Measurements from ENCODE around the gene SCO2.

The SCO2 gene

DNA sequence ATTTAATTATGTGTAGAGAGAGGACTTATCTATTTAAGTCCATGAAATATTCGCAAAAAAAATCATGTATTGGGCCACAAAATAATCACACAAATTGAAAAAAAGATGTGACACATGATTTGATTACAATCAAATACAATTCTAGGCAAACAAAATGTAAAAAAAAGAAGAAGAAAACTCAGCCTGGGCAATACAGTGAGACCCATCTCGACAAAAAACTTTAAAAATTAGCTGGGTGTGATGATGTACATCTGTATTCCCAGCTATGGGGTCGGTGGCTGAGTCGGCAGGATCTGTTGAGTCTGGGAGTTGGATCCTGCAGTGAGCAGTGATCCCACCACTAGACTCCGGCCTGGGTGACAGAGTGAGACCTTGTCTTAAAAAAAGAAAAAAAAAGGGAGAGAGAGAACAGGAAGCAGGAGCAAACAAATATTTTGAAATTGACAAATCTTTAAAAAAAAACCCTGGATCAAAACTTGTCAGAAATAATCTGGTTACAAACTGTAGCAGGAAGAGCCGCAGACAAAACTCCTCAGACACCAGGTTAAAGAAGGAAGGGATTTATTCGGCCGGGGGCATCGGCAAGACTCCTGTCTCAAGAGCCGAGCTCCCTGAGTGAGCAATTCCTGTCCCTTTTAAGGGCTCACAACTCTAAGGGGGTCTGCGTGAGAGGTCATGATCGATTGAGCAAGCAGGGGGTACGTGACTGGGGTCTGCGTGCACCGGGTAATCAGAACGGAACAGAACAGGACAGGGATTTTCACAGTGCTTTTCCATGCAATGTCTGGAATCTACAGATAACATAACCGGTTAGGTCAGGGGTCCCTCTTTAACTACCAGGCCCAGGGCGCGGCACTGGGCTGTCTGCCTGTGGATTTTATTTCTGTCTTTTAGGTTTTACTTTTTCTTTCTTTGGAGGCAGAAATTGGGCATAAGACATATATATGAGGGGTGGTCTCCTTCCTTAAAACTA lies 7.7 kb upstream of the SCO2 start:
- DNase-seq (ENCODE audit: extremely low read depth, low read depth): no peak
- TF ChIP-seq, protein P1, sequence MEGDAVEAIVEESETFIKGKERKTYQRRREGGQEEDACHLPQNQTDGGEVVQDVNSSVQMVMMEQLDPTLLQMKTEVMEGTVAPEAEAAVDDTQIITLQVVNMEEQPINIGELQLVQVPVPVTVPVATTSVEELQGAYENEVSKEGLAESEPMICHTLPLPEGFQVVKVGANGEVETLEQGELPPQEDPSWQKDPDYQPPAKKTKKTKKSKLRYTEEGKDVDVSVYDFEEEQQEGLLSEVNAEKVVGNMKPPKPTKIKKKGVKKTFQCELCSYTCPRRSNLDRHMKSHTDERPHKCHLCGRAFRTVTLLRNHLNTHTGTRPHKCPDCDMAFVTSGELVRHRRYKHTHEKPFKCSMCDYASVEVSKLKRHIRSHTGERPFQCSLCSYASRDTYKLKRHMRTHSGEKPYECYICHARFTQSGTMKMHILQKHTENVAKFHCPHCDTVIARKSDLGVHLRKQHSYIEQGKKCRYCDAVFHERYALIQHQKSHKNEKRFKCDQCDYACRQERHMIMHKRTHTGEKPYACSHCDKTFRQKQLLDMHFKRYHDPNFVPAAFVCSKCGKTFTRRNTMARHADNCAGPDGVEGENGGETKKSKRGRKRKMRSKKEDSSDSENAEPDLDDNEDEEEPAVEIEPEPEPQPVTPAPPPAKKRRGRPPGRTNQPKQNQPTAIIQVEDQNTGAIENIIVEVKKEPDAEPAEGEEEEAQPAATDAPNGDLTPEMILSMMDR (IDR thresholded peaks at IDR 0.05; ENCODE audit: low read depth, low read length): no peak

DNA sequence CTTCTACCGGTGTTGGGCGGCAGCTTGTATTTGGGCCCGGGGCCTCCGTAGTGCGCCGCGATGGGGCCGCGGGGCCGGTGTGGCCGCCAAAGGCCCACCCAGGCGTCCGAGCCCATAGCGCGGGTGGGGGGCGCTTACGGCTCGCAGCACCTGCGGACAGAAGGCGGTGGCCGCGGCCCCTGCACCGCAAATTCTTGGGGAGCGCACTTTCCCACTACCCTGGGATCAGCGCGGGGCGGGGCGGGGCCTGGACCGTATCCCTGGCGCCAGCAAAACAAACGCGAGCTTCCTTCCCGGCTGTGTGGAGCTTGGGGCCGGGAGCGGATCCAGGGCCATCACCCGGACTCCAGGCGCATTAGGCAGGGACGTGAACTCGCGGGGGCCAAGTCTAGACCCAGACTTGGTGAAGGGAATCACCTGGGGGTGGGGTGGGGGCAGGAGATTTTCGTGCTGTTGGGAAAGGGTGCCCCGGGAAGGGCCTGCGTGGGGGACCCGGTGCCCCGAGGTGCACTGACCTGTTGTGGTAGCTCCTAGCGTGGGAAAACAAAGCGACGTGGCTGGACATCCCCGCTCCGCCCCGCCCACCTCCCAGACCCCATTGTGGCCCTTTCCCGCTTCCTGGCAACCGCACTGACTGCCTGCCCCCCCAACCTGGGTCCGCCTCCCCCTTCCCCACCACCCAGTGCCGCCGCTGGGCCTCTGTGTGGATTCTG lies 6.7 kb upstream of the SCO2 start:
- TF ChIP-seq, protein P1 (IDR thresholded peaks at IDR 0.05; ENCODE audit: low read depth, low read length): no peak
- DNase-seq (ENCODE audit: extremely low read depth, low read depth): no peak

DNA sequence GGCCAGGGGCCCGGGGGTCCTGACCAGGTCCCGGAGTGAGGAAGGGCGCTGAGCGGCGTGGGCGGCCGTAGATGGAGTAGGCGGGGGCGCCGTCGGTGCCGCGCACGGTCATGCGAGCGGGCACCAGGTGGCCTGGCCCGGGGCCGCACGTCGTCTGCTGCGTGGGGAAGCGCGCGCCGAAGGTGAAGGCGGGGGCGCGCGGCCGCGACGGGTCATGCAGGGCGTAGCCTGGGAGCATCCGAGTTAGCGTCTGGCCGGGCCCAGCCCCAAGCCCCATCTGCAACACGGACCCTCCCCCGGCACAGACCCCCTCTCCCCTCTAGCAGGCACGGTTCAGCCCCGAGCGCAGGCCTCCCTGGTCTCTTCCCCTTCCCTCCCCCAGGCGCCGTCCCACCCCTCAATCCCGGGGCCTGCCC lies 6.2 kb upstream of the SCO2 start:
- DNase-seq (ENCODE audit: extremely low read depth, low read depth): no peak
- TF ChIP-seq, protein P1 (IDR thresholded peaks at IDR 0.05; ENCODE audit: low read depth, low read length): no peak

DNA sequence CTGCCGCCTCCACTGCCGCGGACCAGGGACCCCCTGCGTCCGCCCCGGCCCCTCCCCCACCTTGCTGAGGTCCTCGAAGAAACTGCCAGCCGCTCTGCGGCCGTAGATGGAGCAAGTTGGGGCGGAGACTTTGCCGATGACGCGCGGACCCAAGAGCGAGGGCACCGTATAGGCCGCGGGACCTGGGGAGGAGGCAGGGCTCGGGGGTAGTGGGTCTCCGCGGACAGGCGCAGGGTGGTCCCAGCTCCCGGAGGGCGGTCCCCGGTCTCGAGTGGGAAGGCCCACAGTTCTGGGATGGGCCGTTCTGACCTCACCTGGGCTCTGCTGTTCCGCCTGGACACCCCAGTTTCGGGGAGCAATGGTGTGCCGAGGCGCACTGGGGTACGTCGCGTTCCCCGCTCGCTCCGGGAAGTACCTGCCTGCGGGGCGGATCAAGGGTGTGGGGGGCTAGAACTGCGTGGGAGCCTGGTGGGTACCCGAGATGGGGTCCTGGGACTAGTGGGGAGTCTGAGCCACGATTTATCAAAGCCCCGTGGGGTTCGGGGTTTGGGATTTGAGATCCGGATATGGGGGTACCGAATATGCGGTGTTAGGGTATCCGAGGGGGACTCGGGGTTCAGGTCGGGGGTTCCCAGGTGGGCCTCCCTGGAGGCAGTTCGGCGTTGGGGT lies 5.6 kb upstream of the SCO2 start:
- no peak for DNase-seq (ENCODE audit: extremely low read depth, low read depth)
- TF ChIP-seq, protein P1 (IDR thresholded peaks at IDR 0.05; ENCODE audit: low read depth, low read length): no peak

DNA sequence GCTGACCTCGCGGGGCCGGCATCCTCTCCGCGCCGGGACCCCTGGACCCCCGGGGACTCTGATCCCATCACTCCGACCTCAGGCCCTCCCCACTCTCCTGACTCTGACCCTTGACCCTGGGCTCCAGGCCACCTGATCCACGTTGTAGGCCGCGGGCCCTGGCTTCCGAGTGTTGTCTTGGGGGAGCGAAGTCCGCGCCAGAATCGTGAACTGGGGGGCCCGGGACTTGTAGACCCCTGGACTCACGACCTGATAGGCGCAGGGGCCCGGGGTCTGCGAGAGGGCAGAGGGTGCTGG lies 5.1 kb upstream of the SCO2 start:
- no peak for DNase-seq (ENCODE audit: extremely low read depth, low read depth)
- TF ChIP-seq, protein P1 (IDR thresholded peaks at IDR 0.05; ENCODE audit: low read depth, low read length): no peak

DNA sequence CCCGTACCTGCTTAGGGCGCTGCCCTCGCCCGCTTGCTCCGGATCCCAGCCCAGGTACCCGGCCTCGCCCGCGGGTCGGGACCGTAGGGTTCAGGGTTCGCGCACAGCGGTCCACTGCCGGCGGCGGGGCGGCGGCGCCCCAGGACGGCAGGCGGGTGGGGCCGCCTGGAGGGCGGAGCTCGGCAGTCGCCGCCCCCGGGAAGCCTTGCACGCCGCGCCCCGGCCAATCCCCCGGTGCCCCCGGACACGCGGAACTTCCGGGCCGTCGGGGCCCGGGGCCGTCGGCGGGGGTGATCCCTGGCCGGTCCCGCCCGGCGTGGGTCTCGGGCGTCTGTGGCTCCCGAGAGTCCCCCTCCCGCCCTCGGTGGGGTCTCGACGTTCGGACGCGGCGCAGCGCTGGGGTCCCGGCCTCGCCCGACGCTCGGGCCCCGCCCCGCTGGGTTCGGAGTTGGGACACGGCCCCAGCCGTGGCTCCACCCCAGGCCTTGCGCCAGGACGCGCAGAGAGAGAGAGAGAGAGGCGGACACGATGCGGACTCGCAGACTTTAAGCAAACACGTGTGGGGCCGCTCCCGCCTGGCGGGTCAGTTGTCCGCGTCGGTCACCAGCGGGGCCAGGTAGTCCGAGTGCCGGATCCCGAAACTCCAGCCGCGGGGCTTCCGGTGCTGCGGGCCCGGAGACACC lies 4.6 kb upstream of the SCO2 start, which contains the start of gene TYMP:
TYMP (minus strand) TSS at position 116 of the 683 bp plus-strand sequence. CDS start 303 bp downstream, outside the sequence.
- no peak for DNase-seq (ENCODE audit: extremely low read depth, low read depth)
- TF ChIP-seq, protein P1 (IDR thresholded peaks at IDR 0.05; ENCODE audit: low read depth, low read length): no peak

Data from AG09319 (cell line).